Stimulated activated CD8-positive, alpha-beta memory T cell treated with anti-CD3 and anti-CD28 coated beads, Interleukin-12 subunit alpha, Interleukin-12 subunit beta, amount 100 ng/mL, for 24 hours (primary cell): ENCODE measurements around the gene PMM2.

Experiments used
- DNase-seq: peaks from one replicate; pipeline ENCODE4 v3.0.0-alpha.2; 2020; ENCODE audit errors: extremely low read depth

Gene PMM2

DNA sequence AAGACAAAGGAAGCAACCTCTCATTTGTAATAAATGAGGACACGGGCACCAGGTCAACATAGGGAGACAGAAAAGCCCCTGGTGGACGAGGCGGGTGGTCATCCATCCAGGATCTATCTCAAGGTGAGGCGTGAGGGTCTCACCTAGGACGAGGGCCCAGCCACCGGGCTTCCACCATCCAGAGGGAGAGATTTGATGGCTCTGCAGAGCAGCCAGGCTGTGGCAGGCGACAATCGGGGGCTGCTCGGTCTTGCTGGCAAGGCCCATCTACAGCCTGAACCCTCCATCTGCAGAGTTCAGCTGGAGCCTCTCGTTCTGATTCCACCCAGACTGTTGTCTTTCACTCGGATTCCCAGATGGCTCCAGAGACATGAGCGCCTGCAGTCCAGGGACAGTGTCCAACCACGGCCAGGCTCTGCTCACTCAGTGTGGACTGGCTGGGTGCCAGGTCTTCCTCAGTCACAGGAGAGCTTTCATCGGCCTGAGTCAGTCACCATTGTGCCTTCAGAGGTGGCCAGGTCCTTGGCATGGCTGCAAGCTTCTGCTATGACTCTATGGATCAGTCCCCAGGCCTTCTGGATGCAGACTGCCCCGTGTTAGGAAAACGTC is 90.4 kb downstream of the PMM2 start:
- DNase-seq, result no peak

DNA sequence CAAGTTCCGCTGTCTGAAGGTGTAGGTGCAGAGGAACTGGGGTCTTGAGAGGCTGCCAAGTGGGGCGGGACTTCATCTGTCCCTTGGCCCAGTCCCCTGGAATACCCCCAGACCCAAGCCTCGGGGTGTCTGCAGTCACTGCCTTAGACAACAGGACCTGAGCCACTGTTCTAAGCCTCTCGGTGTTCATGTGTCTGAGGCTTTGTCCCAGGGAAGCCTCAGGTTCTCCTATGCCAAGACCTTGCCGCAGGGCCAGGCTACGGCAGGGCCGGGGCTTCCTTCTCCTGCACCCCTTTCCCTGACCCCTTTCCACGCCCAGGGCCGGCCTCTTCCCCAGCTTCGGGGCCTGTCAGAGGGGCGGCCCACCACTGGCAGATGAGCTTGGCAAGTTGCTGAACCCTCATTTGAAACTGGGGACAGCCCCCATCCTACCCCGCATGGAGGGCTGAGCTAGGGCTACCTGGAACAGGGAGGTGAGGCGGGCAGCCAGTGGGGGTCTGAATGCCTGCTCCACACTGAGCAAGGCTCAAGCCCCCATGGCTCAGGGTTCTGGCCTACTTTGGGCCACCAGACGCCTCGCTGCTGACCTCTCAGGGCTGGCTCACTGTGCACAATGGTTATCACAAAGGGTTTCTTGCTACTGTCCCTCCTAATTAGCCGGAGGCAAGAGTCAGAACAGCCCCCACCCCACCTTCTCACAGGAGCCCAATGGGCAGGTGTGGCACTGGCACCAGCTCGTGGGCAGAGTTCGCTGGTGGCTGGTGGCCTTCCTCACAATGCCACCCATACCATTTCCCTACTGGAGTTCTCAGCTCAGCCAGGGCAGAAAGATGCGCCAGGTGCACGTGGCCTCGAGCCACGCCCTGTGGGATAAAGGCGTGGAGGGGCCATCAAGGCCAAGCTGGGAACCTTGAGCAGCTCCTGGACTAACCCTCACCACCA is 91.6 kb downstream of the PMM2 start:
- no peak for DNase-seq

DNA sequence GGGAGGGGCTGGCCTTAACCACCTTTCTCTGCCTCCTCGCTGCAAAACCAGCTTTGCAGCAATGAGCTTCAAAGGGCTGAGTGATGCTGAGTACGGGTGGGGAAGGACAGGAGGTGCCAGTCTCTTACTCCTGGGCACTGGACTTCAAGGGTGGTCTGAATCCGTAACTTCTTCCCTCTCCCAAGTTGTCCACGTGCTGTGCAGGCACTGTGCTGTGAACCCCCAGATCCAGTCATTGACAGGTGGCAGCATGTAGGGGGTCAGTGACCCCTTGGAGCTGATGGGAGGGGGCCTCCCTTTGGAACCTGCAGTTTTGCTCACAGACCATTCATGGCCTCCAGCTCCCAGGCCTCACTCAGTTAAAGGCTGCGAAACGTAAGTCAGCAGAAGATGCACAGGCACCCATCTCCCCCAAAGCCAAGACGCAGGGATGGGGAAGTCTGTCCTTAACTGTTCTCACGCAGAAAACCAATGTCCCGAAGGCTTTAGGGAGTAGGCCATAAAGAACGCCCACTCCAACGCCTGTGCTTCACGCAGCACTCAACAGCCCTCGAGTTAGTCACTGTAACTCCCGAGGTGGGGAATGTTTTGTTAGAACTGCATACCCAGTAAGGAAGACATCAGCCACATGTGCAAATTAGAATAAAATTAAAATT is 92.4 kb downstream of the PMM2 start:
- no peak for DNase-seq

DNA sequence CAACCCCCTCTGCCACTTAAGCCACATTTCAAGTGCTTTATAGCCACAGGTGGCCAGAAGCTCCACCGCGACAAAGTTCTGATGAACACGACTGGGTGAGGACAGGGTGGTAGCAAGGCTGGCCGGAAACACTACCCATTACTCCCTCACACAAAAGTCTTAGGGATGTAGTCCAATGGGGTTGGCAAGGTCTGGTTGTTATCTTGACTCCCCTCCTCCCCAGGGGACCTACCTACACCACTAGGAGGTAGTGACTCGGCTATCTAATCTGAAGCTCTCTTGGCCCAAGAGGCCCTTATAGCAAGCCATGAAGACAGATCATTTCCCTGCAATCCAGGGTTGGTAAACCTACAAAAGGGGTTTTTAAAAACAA is 92.9 kb downstream of the PMM2 start:
- DNase-seq, result no peak

DNA sequence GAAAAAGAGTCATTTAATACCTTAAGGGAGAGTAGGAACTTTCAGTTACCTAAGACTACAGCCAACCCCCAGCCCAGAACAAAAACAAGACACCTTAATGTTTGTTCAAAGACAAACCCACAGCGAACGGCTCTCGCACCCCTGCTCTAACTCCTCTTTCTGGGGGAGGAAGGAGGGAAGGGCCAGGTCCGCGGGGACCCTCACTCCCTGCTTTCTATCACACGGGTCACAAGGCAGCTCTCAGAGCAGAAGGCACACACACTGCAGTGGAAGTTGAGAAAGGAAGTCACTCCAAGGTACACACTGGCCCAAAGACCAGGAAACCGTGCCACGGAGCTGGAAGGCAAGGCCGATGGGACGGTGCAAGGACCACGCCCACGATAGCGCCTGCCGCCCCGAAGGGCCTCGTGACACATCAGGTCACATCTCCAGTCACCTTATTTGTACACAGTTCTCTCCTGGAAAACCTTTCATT is 94.5 kb downstream of the PMM2 start:
- no peak for DNase-seq

DNA sequence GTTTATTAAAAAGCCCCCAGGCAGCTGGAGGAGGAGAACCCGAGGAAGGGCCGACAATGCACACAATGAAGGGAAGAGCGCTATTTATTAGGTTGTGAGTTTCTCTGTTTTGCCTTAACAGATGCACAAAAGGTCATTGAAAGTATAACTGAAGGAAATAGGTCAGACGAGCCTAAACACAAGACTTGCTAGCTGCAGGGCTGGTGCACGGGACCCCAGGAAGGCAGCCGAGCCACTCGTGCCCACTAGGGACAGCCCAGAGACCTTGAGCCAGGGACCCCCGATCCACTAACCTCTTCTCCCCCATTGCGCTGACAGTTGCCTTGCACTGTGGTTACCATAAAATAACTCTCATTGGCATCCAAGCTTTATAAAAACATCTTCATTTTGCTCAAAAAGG is 95.8 kb downstream of the PMM2 start:
- DNase-seq, result no peak

DNA sequence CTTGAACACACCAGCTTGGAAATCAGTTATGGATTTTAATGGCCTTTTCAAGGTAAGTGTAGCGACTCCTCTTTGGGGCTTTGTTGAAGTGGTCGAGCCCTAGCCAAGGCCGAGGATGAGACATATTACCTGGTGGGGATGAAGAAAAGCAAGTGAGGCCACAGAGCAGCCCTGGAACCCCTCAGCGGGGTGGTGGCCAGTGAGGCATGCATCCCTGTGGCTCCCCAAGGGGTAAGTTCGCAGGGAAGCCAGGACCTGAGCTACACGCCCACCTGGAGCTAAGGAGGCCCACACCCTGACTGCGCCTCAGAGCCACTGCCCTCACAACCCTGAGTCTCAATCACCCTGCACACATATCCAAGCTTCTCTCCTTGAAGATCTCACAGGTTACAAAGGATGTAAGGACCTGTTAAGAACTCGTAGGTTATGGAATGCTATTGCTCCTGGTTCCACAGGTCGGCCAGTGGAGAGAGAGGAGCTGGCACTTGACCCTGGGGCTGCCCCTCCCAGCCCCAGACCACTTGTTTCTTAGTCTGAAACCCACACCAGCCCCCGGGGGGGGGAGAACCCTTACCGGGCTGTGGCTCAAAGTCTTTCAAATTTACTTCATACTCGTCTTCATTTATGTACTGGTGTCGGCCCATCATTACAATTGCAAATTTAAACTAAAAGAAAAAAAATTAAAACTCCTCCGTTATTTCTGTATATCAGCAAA is 96.5 kb downstream of the PMM2 start:
- DNase-seq, result no peak

DNA sequence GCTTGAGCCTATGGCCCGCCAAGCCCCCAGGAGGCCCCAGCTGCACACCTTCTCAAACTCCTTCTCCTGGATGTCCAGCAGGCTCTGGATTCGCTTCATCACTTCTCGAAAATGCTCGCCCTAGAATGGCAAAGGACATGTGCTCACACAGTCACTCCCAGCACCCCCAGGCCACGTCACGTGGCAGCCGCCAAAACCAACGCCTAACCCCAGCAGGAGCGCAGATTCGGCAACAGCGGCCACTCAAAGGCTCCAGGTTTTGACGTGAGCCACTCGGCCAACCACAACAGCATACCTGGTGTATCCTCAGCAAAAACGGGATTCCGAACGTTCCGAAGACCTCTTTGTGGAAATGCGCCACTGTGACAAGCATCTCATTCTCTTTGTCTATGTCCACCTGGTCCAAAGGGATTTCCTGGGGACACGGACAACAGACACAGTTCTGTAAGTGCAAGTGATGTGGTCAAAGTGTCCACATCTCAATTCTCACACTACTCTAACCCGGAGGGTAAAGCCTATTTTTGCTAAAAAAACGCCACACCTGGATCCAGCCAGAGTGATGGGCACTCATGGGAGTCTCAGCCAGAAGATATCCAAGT is 97.2 kb downstream of the PMM2 start:
- DNase-seq, result no peak

DNA sequence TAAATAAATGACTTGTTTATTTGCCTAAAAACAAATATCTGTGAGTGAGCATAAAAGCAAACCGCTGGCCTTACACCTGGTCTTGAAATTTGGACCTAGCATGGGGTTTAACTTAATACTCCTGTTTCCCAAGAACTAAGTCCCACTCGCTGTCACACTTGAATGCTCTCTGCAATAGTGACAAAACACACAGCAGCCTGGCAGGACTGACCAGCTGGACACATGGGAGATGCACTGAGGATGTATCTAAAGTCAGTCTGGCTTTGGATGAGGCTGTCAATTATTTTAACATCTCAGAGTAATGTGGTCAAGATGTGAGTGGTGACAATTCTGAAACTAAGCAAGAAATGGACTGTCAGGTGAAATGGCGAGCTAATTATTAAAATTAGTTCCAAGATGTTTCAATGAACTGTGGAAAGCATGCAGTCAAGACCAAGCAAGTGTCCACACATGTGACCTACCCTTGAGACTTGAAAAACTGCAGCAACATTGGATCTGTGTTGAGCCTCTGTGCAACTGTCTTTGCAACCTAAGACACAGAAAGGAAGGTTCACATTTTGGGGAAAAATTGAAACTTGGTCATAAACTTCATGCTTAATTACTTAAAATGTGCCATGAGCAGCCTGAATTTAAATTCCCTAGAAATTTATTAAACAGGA is 101.2 kb downstream of the PMM2 start:
- DNase-seq, result no peak
